Fibroblast of skin of left quadriceps (primary cell): Measurements from ENCODE around the gene SDC3.
A peak's percentile ranks its signal among the peaks of the same experiment; 100 is the strongest.

Experiments used
- DNase-seq, 2 experiments: peaks; one replicate each; pipeline ENCODE4 v3.0.0-alpha.2; 2013; ENCODE audit warnings: low read depth in 2 of 2

The SDC3 gene

DNA sequence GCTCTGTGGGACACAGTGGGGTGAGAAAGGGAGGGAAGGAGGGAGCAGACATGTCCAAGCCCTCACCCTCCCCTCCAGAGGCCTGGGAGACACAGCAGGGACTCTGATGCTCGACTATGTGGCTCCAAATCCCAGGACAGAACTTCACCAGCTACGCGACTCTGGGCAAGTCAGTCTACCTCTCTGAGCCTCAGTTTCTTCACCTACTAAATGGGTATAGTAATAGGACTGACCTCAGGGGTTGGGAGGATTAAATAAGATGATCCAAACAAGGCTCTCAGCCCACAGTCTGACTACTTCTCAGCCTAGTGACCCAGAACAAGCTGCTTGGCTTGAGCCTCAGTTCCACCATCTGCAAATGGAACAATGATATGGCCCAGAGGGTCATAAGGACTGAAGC is 19.6 kb downstream of the SDC3 start:
- no peak for DNase-seq

DNA sequence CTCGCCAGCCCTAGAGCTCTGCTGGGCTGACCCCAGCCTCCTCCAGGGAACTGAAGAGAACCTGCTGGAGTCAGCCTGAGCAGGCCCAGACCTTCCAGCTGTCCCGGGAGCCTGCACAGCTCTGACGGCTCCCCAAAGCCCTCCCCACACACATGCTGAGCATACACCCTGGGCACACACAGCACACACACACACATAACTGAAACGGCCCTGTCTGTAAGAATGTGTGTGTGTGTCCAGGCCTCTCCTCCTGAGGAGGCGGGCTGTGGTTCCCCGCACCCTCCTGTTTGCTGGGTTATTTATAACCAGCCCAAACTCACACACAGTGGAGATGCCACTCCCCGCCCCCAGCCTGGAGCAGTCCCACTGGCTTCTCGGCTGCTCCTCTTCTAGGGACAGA is 20.2 kb downstream of the SDC3 start:
- DNase-seq = peak; percentile 90 to 91

DNA sequence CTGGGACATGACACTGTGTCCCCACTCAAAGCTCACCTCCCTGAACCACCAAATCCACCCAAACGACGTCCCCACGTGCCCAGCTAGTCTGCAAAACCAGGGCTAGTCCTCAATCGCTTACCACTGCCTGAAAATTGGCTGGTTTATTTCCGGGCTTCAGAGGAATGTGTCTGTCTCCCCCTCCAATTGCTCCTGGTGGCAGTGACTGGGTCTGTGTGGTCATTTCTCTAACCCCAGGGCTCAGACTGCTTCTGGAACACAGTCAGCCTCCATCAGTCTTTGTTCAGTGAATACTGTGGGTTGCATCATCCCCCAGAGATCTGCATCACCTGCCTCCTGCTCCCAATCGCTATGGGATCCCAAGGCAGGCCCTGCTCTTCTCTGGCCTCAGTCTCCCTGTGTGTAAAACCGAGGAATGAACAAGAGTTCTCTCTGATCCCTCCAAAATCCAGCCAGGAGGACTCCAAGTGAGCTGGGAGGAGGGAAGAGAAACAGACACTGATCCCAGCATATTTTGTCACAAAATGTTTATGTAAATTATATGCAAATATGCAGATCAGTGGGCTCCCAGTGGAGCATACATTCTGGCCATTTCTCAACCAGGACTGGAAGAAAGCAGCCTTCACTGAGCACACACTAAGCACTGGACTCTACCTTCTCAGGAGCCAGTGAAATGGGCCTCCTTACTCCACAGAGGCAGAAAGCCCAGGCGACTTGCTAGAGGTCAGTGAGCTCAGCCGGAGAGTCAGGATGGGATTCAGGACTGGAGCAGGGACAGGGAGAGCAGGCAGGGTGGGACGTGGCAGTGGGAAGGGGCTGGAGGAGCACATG is 20.9 kb downstream of the SDC3 start:
- no peak for DNase-seq

DNA sequence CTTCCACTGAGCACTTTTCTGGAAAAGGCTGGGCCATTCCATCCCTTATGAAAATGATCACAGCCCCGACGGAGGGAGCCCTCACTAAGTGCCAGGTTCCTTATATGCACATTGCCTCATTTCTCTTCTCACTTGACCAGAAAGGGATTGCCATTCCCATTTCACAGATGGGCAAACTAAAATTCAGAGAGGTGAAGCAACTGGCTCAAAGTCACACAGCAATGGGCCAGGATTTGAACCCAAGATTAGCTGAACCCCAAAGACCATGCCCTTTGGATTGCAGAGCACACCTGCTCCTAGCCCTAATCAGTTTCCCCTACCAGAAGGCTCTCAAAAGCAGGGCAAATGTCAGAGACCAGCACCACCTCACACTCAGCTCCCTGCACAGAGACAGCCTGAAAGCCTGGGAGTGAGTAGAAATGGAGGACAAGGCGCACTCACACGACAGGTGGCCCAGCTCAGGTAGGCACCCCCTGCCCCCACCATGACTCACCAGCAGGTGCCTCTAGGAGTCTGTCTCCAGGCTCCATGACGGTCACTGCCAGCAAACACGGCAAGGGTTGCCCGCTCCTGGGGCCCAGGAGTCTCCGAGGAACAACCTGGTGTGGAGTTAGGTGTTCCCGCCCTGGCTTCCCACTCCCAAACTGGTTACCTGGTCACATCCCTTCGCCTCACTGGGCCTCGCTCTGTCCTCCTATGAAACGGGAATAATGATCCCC is 21.7 kb downstream of the SDC3 start:
- DNase-seq = no peak

DNA sequence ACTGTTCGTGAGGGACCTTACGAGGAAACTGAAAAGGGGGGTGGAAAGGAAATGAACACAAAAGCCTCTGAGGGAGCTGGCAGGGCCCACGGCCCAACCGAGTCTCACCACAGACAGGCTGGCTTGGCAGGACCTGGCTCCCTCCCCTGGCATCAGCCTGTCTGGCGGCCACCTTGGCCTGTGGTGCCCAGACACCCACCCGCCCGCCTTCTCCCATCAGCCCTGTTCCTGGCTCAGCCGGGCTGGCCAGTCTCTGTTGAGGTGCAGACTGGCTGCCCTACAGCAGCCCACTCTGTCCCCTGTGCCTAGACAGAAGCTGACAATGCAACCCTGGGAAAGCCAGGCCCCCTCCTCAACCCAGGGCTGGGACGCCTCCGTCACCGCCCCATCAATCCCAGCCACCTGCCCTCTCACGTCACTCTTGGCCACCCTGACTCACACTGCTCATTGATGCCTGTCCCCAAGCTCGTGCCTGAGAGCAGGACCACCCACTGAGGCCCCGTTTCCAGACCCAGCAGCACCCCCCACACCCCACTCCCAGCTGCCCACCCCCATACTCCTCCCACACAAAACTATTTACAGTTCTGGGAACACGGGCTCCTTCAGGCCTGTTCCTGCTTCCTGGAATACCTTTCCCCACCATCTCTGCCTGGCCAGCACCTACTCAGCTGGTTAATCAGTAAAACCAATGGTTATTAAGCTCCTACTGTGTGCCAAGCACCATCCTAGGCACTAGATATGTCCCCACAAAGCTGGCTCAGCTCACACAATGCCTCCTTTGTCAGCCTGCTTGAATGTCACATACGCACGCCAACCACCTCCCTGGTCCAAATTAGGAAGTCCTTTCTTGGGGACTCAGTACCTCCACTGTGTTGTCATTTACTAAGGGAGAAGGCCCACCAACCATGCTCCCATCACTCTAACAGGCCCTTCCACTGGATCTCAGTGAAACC is 22.7 kb downstream of the SDC3 start:
- no peak for DNase-seq

DNA sequence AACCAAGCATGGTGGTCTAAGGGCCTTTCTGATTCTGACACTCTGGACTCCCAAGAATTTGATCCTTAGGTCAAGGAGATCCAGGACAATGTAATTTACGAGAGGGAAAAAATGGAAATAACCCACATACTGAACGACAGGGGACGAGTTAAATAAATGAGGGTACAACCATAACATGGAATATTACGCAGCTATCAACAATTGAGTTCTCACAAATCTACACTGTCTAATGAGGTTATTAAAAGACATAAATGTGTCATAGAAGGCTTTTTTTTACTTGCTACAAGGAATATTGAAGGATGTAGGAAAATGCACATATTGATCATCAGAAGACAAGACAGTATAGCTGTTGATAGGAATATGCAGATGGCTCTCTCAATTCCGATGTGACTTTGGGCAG is 23.8 kb downstream of the SDC3 start:
- DNase-seq = no peak

DNA sequence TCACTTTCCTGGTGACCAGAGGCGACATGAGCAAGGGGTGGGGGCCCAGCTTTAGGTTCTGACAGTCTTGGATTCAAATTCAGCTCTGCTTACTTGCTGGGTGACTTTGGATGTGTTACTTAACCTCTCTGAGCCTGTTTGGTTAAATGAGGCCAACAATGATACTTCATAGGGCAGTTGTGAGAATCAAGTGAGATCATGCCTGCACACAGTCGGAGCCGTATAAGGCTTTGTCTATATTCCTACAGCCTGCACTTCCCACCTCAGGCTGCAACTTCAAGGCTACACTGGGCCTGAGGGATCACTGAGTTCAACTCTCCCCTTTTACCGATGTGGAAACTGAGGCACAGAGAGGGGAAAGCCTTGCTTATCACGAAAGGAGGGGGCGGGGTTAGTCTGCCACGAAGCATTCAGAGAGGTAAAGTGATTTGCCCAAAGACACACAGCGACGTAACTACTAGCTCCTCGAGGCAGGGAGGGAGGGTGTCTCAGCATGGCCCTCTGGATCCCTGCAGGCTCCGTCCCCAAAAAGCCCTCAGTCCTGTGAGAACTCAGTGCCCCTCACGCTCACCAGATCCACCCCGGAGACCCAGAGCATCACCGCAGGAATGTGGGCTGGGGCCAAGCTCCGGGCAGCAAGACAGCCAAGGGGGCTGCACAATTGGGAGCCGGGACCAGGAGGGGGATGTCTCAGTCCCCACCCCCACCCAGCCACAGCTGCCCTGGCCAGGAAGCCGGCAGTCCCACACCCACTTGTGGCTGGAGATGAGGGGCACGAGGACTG is 25.0 kb downstream of the SDC3 start:
- DNase-seq = no peak

DNA sequence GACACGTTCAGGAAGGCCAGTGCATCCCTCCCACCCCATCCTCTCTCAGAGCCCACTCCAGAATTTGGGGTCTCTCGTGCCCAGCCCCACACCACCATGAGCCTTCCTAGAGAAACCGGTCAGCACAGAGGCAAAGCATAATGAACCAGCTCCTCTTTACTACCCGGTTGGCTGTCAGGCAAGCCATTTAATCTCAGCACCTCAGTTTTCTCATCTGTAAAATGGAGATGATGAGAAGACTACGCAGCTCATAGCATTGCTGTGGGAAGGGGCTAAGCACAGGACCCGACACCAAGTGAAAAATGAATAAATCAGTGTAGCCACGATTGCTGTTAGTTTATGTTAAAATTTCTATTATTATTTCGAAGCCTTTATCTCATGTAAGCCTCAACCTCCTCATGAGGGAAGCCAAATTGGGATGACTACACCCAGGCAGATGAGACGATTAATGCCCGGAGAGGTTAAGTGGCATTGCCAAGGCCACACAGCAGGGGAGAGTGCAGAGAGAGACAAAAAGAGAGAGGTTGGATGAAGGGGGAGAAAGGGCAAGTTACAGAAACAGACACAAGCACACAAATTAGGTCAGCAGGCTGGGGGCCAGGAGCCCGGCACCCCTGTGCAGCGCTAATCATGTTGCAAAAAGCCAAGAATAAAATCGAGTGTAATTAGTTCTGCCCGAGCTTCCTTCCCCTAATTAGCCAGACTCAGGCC is 25.7 kb downstream of the SDC3 start:
- no peak for DNase-seq

DNA sequence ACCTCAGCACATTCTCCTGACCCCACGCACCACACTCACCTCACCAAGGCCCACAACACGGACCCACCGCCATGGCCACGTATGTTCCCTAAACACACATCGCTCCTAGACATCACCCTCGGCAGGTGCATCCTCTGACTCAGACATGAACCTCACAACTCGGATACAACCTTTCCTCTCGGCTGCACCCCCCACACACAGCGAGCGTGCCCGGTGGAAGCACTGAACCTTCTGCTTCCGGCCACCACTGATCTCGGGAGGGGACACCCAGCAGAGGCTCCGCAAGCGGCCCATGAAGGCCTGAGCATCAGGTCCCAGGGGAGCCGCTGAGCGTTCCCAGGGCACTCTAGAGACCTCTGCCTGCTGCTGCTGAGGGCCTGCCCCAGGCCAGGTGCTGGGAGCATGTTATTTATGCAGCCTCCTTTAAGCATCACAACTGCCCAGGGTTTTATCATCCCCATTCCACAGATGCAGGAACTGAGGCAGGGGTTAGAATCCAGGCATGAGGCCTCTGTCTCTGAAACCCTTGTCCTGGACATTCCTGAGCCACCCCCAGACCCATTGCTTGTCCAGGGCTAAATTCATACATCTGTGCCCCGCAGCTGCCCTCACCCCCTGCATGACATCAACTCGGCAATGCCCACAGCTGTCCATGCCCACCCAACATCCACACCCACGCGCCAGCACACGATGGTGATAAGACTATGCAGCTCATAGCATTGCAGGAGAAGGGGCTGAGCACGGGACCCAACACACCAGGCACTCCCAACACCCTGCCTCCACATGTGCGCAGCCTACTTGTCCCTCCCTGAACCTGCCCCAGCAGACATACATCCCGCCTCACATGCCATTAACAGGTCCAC is 27.0 kb downstream of the SDC3 start:
- no peak for DNase-seq

DNA sequence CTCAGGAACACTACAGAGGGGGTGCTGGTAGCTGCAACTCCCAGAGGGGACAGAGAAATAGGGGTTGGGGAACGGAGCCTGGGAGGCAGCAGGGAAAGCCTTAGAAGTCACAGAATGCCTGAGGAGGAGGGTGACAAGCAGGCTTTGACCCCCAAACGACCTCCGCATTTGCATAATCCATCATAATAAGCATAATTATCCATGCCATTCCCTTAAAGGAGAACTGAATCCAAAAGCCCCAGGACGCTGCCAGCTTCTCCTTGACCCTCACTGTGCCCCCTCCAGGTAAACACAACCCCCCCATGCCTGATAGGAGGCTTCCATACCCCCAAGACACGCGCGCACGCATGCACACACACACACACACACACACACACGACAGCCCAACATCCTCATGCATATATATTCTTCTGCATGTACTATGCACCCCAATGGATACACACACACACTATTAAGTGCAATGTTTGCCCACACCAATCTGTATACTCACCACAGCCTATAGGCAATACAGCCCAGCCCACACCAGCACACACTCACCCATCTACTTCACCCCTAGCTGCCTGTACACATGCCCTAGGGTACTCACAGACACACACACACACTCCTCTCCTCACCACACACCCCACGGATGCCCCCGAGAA is 27.8 kb downstream of the SDC3 start:
- no peak for DNase-seq

DNA sequence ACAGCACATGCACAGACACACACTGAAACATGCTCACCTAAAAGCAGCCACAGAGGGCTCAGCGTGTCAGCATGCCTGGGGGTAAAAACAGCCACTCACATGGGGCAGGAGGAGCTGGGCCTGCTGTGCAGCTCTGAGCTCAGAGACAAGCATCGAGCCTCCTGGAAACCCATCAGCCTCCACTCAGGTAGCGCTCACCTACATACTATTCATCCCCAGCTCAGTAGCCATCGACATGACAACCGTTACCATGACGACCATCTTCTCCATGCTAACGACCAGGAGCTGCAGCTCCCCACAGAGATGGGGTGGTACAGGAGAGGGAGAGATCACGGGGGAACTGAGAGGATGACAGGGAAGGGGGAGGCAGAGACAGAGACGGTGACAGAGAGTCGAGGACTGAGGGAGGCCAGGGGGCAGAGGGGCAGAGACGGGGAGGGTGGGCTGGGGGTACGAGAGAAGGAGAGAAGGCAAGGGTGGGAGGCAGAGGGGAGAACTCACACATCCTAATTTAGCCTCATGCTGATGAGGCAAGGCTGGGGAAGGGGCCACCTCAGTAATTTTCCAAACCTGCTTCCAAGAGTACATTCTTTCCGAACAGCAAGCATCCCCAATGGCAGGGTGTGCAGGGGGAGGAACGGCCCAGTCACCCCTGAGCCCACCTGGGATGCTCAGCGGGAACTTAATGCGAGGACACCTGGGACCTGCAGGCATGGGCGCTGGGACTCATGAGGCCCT is 28.4 kb downstream of the SDC3 start:
- no peak for DNase-seq

DNA sequence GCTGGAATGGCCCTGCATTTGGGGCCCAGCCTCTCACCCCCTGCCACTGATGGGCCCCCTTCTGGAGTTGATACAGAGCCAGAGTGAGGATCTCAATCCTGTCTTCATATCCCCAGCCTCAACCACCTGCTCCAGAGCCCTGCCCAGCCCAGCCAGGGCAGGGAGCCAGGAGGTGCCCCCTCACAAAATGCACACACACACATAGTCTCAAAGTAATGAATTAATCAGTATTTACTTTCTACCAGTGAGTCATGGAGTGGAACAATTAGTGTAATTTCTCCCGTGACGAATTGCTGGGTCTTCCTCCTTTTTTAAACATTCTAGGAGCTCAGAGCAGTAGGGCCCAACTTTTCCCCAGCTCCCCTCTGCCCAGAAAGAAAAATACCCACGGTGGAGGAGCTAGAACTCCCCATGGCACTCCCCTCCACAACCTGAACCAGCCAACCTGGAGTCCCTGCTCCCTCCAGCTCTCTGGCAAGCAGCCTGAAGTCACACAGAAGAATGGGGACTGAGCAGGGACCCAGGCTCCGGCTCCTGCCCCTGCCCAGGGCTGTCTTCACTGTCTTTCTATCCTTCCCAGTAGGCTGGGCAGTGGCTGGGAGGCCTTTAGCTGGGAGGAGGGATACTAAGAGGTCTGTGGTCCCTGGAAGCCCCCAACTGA is 29.3 kb downstream of the SDC3 start:
- DNase-seq = no peak

DNA sequence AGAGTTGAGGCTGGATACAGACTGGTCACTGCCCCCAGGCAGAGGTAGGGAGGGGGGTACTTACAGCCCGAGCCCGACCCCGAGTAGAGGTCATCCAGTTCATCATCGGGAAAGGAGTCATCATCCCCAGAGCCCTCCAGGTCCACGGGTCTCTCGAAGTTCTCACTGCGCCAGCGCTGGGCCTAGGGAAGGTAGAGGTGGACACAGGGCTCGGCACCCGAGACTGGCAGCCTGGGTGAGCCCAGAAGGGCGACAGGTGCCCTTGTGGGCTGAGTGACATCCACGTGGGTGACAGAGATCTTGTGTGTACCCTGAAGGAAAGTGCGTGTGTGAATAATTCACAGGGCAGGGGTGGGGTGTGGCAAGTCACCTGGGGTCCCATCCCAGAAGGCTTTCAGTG is 30.0 kb downstream of the SDC3 start:
- DNase-seq = no peak

DNA sequence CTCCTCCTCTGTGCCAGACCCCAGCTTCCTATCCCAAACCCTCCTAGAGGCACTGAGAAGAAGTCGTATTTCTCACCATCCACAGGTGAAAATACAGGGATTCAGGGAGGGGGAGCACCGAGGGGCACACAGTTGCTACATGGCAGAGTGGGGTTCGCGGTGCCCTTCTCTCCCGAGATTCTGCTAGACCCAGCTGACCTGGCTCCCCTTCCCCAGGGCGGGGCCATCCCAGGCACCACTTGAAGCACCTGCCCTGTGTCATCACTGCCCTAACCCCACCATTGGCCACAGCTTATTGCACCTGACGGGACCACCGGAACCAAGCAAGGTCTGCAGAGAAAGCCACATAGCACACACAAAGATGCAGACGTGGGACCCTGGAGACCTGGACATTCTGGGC is 30.5 kb downstream of the SDC3 start:
- no peak for DNase-seq

DNA sequence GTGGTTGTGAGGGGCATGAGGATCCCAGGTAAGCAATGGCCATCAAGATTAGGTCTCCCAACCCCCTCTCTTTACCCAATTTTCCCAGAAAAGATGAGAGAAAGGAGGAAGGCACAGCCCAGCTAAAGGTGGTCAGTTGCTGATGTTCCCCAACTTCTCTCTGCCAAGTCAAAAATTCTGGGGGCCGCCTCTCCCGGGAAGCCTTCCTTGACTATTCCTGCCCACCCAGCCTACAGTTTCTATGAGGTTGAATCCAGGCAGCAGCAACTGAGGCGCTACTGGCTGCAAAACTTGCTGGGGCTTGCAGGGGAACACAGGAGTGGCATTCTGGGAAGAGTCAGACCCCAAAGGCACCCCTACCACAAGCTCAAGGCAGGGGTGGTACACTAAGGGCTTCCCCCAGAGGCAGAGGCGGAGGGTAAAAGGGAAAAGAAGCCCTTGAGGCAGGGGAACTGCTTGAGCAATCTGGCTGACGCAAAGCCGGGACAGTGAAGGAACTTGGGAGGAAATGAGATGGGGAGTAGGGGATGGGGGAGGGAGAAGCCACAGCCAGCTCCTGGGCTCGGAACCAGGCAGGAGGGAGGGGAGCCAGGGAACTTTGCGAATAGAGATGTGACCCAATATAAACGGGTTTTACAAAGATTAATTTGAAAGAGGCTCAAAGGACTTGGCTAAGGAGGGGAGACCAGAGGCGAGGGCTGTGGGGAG is 31.2 kb downstream of the SDC3 start:
- DNase-seq = peak; percentile 72 to 73

DNA sequence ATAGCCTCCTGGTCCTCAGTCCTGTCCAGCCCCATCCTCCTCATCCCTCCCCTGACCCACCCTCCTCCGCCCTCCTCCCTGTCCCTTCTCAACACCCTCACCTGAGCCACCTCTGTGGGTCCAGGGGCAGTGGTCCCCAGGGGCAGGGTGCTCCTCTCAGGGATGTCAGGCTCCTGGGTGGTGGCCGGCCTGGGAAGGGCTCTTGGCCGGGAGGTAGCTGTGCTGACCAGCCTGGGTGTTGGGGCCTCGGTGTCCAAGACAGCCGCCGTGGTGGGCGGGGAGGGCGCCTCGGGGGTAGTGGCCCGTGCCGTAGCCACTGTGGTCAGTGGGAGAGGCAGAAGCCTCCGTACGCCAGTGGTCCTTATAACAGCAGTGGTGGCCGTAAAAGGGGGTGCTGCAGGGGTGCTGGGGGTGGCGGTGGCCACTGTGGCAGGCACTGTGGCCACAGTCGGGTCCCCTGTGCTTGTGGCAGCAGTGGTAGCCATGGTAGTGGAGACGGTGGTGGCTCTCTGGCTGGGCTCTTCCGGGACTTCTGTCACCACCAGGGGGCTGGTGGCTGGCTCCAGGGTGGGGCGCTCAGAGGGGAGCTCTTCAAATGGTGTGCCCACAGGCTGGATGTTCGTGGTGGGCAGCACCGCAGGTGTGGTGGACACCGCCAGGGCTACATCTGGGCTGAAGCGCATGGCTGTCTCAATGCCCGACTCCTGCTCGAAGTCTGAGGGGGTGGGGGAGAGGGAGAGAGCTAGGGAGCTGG is 31.9 kb downstream of the SDC3 start:
- DNase-seq = no peak

DNA sequence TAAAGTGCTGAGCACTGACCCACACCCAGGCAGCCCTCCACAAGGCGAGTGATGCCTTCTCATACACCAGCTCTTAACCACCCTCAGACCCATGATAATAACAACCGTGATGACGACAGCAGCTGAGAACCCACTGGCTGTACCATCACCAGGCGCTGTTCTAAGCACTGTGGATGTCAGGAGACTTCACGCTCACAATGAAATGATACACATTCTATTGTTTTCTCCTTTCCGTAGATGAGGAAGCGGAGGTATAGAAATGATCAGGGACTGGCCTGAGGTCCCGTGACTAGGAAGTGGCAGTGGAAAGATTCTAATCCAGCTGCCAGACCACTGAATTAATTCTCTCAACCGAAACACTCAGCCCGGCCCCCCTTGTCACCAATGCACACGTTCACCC is 32.6 kb downstream of the SDC3 start:
- DNase-seq = no peak
